ENCODE results near the gene RDX. TPM values are rescaled to one million over a fixed set of nuclear protein-coding genes. Genes with fewer than 3 reads are reported as not detected.

The RDX gene
- total RNA-seq, 1 donor from 2014 or later: 132 TPM

- Histone ChIP-seq H3K4me3 (ENCODE audit: insufficient read depth, low read depth, low read length) (no peak overlapping the region), H3K9me3 (ENCODE audit: insufficient read depth, low read depth, low read length) (no peaks in the 10 kb centered on the region), H3K36me3 (ENCODE audit: insufficient read depth, low read length) (no peaks in the 10 kb centered on the region), H3K4me1 (ENCODE audit: insufficient read depth, low read length) (peaks cover 22% of the 10 kb centered on the region), H3K79me2 (ENCODE audit: insufficient read depth, low read length) (peaks cover 10% of the 10 kb centered on the region), H3K27ac (ENCODE audit: low read depth, low read length) (no peak overlapping the region), H4K20me1 (ENCODE audit: insufficient read depth, low read length) (no peaks in the 10 kb centered on the region), H3K4me2 (ENCODE audit: low read length) (no peak overlapping the region), H2AFZ (ENCODE audit: low read depth, low read length) (no peak overlapping the region), H3K27me3 (ENCODE audit: insufficient read depth, low read length) (no peaks in the 10 kb centered on the region), H3K9ac (ENCODE audit: low read length) (no peak overlapping the region)
- DNase-seq (ENCODE audit: low read depth) (no peak), FAIRE-seq (no peak)
- H3K27ac Mint-ChIP-seq (ENCODE audit: unreplicated experiment): no peak overlapping the region
- TF ChIP-seq EZH2 (IDR thresholded peaks at IDR 0.05; ENCODE audit: insufficient read depth, low read length): no peak
- no peak for TF ChIP-seq CTCF (IDR thresholded peaks at IDR 0.05; ENCODE audit: insufficient read depth, low read depth, low read length)
- no peaks in the 10 kb centered on the region for H3K27me3 Mint-ChIP-seq (ENCODE audit: low read depth, unreplicated experiment)
- H3K36me3 Mint-ChIP-seq (ENCODE audit: low read depth, unreplicated experiment): no peaks in the 10 kb centered on the region
- H3K4me1 Mint-ChIP-seq (ENCODE audit: low read depth, unreplicated experiment): peaks cover 21% of the 10 kb centered on the region
- no peak overlapping the region for H3K4me3 Mint-ChIP-seq (ENCODE audit: unreplicated experiment)
- H3K9me3 Mint-ChIP-seq (ENCODE audit: unreplicated experiment): no peaks in the 10 kb centered on the region
These were observed 144.2 kb downstream of the RDX start for GRCh38 chr11:110152199-110152598.

GRCh38 chr11:110148775-110149744 is 147.4 kb downstream of the RDX start:
- Mint-ChIP-seq H3K36me3 (ENCODE audit: low read depth, unreplicated experiment) (no peaks in the 10 kb centered on the region), H3K27me3 (ENCODE audit: low read depth, unreplicated experiment) (no peaks in the 10 kb centered on the region), H3K27ac (ENCODE audit: unreplicated experiment) (peak overlapping the region; percentile 84), H3K4me1 (ENCODE audit: low read depth, unreplicated experiment) (peaks cover 21% of the 10 kb centered on the region), H3K9me3 (ENCODE audit: unreplicated experiment) (no peaks in the 10 kb centered on the region), H3K4me3 (ENCODE audit: unreplicated experiment) (no peak overlapping the region)
- H3K9me3 ChIP-seq (ENCODE audit: insufficient read depth, low read depth, low read length): no peaks in the 10 kb centered on the region
- peaks cover 23% of the 10 kb centered on the region for H3K4me1 ChIP-seq (ENCODE audit: insufficient read depth, low read length)
- no peak overlapping the region for H2AFZ ChIP-seq (ENCODE audit: low read depth, low read length)
- peak overlapping the region; percentile 77 for H3K27ac ChIP-seq (ENCODE audit: low read depth, low read length)
- no peaks in the 10 kb centered on the region for H4K20me1 ChIP-seq (ENCODE audit: insufficient read depth, low read length)
- TF ChIP-seq CTCF (IDR thresholded peaks at IDR 0.05; ENCODE audit: insufficient read depth, low read depth, low read length): no peak
- no peak for TF ChIP-seq EZH2 (IDR thresholded peaks at IDR 0.05; ENCODE audit: insufficient read depth, low read length)
- H3K79me2 ChIP-seq (ENCODE audit: insufficient read depth, low read length): peaks cover 13% of the 10 kb centered on the region
- no peak overlapping the region for H3K4me3 ChIP-seq (ENCODE audit: insufficient read depth, low read depth, low read length)
- no peaks in the 10 kb centered on the region for H3K27me3 ChIP-seq (ENCODE audit: insufficient read depth, low read length)
- H3K9ac ChIP-seq (ENCODE audit: low read length): peak overlapping the region; percentile 65
- H3K4me2 ChIP-seq (ENCODE audit: low read length): peak overlapping the region; percentile 66
- peak; percentile 26 for FAIRE-seq
- H3K36me3 ChIP-seq (ENCODE audit: insufficient read depth, low read length): no peaks in the 10 kb centered on the region
- peak; percentile 87 for DNase-seq (ENCODE audit: low read depth)

Measured in astrocyte (in vitro differentiated cells and primary cell).